ENCODE measurements around the gene HES3.

The HES3 gene

GRCh38 chr1:6208723-6209660 lies 35.0 kb upstream of the HES3 start:
- Histone ChIP-seq H2AFZ (ENCODE audit: low read depth, low read length) (peak overlapping the region; percentile 89), H3K4me2 (ENCODE audit: low read length, poor library complexity, severe bottlenecking) (peak overlapping the region; percentile 80), H3K18ac (ENCODE audit: low read depth in 1 of 2, low read length in 2 of 2) (peak overlapping the region; percentile 52 to 63), H3K4ac (ENCODE audit: low read depth in 1 of 2, low read length in 2 of 2) (peak overlapping the region; percentile 66 to 86), H4K8ac (ENCODE audit: low read length) (peak overlapping the region; percentile 94), H2BK15ac (ENCODE audit: low read depth, poor library complexity, severe bottlenecking) (no peak overlapping the region), H2AK5ac (ENCODE audit: low read length, severe bottlenecking) (no peak overlapping the region), H3K4me3 (ENCODE audit: insufficient read depth in 1 of 2, low read depth in 1 of 2, low read length in 2 of 2) (peak overlapping the region; percentile 48 to 68), H3K36me3 (ENCODE audit: control insufficient read depth in 1 of 2, insufficient read depth in 2 of 2, low read depth in 1 of 2, low read length in 2 of 2) (peaks cover 0 to 23% of the 10 kb centered on the region in 2 experiments), H2BK5ac (ENCODE audit: low read depth, low read length, poor library complexity, severe bottlenecking) (no peak overlapping the region), H3K14ac (ENCODE audit: low read length in 2 of 2) (peak overlapping the region in 1 of 2 experiments; percentile 93), H3K9me3 (ENCODE audit: control insufficient read depth, low read length) (no peaks in the 10 kb centered on the region), H3K27ac (ENCODE audit: low read length, poor library complexity, severe bottlenecking) (no peak overlapping the region), H3K9ac (ENCODE audit: low read length) (peak overlapping the region; percentile 32), H3K4me1 (ENCODE audit: control insufficient read depth, insufficient read depth, low read depth, low read length) (peaks cover 35% of the 10 kb centered on the region), H3K27me3 (ENCODE audit: control insufficient read depth in 1 of 2, insufficient read depth in 1 of 2, low read length in 2 of 2) (peaks cover 0 to 19% of the 10 kb centered on the region in 2 experiments), H3K79me1 (replicated peaks; ENCODE audit: low read length, poor library complexity, severe bottlenecking) (no peaks in the 10 kb centered on the region), H3K23ac (ENCODE audit: low read length in 2 of 2) (no peak overlapping the region), H2BK12ac (ENCODE audit: low read length in 2 of 2) (peak overlapping the region; percentile 49 to 54), H2BK120ac (ENCODE audit: low read depth, low read length) (no peak overlapping the region), H4K91ac (ENCODE audit: low read length) (peak overlapping the region; percentile 87)
- peak; percentile 62 for DNase-seq
- WGBS, result 4% methylated on average over 73 of the region's 99 CpGs

GRCh38 chr1:6209661-6210580 lies 34.1 kb upstream of the HES3 start:
- H3K79me1 ChIP-seq (replicated peaks; ENCODE audit: low read length, poor library complexity, severe bottlenecking), result no peaks in the 10 kb centered on the region
- peak overlapping the region; percentile 18 to 63 for H3K18ac ChIP-seq (ENCODE audit: low read depth in 1 of 2, low read length in 2 of 2)
- peak overlapping the region; percentile 94 for H4K8ac ChIP-seq (ENCODE audit: low read length)
- H3K14ac ChIP-seq (ENCODE audit: low read length in 2 of 2), result peak overlapping the region in 1 of 2 experiments; percentile 93
- no peak overlapping the region for H3K23ac ChIP-seq (ENCODE audit: low read length in 2 of 2)
- H2BK12ac ChIP-seq (ENCODE audit: low read length in 2 of 2), result peak overlapping the region; percentile 49 to 54
- H3K4me1 ChIP-seq (ENCODE audit: control insufficient read depth, insufficient read depth, low read depth, low read length), result peaks cover 33% of the 10 kb centered on the region
- WGBS, result 84% methylated on average over 16 of the region's 17 CpGs
- peak overlapping the region; percentile 32 for H3K9ac ChIP-seq (ENCODE audit: low read length)
- no peak overlapping the region for H2BK5ac ChIP-seq (ENCODE audit: low read depth, low read length, poor library complexity, severe bottlenecking)
- peak overlapping the region; percentile 80 for H3K4me2 ChIP-seq (ENCODE audit: low read length, poor library complexity, severe bottlenecking)
- H3K27me3 ChIP-seq (ENCODE audit: control insufficient read depth in 1 of 2, insufficient read depth in 1 of 2, low read length in 2 of 2), result peaks cover 0 to 19% of the 10 kb centered on the region in 2 experiments
- no peak overlapping the region for H2BK15ac ChIP-seq (ENCODE audit: low read depth, poor library complexity, severe bottlenecking)
- H2AK5ac ChIP-seq (ENCODE audit: low read length, severe bottlenecking), result no peak overlapping the region
- no peak overlapping the region for H3K27ac ChIP-seq (ENCODE audit: low read length, poor library complexity, severe bottlenecking)
- no peak overlapping the region for H2BK120ac ChIP-seq (ENCODE audit: low read depth, low read length)
- peaks cover 0 to 23% of the 10 kb centered on the region in 2 experiments for H3K36me3 ChIP-seq (ENCODE audit: control insufficient read depth in 1 of 2, insufficient read depth in 2 of 2, low read depth in 1 of 2, low read length in 2 of 2)
- no peaks in the 10 kb centered on the region for H3K9me3 ChIP-seq (ENCODE audit: control insufficient read depth, low read length)
- peak overlapping the region; percentile 25 for H4K91ac ChIP-seq (ENCODE audit: low read length)
- peak overlapping the region; percentile 66 to 86 for H3K4ac ChIP-seq (ENCODE audit: low read depth in 1 of 2, low read length in 2 of 2)
- DNase-seq, result no peak
- H3K4me3 ChIP-seq (ENCODE audit: insufficient read depth in 1 of 2, low read depth in 1 of 2, low read length in 2 of 2), result peak overlapping the region in 1 of 2 experiments; percentile 68
- peak overlapping the region; percentile 89 for H2AFZ ChIP-seq (ENCODE audit: low read depth, low read length)

GRCh38 chr1:6210591-6211355 lies 33.2 kb upstream of the HES3 start:
- no peak overlapping the region for H2AK5ac ChIP-seq (ENCODE audit: low read length, severe bottlenecking)
- 94% methylated on average over 27 of the region's 29 CpGs for WGBS
- no peak for DNase-seq

More at GRCh38 chr1:6210591-6211355, 33.2 kb upstream of the HES3 start:
- Histone ChIP-seq H2BK5ac (ENCODE audit: low read depth, low read length, poor library complexity, severe bottlenecking) (no peak overlapping the region), H3K4me1 (ENCODE audit: control insufficient read depth, insufficient read depth, low read depth, low read length) (peaks cover 27% of the 10 kb centered on the region), H3K79me1 (replicated peaks; ENCODE audit: low read length, poor library complexity, severe bottlenecking) (no peaks in the 10 kb centered on the region), H3K36me3 (ENCODE audit: control insufficient read depth in 1 of 2, insufficient read depth in 2 of 2, low read depth in 1 of 2, low read length in 2 of 2) (peaks cover 0 to 23% of the 10 kb centered on the region in 2 experiments), H2BK12ac (ENCODE audit: low read length in 2 of 2) (no peak overlapping the region), H4K8ac (ENCODE audit: low read length) (no peak overlapping the region), H3K9me3 (ENCODE audit: control insufficient read depth, low read length) (no peaks in the 10 kb centered on the region), H3K14ac (ENCODE audit: low read length in 2 of 2) (no peak overlapping the region), H3K27ac (ENCODE audit: low read length, poor library complexity, severe bottlenecking) (no peak overlapping the region), H2BK15ac (ENCODE audit: low read depth, poor library complexity, severe bottlenecking) (no peak overlapping the region), H2BK120ac (ENCODE audit: low read depth, low read length) (no peak overlapping the region), H3K4me2 (ENCODE audit: low read length, poor library complexity, severe bottlenecking) (no peak overlapping the region), H3K9ac (ENCODE audit: low read length) (no peak overlapping the region), H3K4ac (ENCODE audit: low read depth in 1 of 2, low read length in 2 of 2) (no peak overlapping the region), H4K91ac (ENCODE audit: low read length) (no peak overlapping the region), H3K4me3 (ENCODE audit: insufficient read depth in 1 of 2, low read depth in 1 of 2, low read length in 2 of 2) (no peak overlapping the region), H2AFZ (ENCODE audit: low read depth, low read length) (no peak overlapping the region), H3K23ac (ENCODE audit: low read length in 2 of 2) (no peak overlapping the region), H3K27me3 (ENCODE audit: control insufficient read depth in 1 of 2, insufficient read depth in 1 of 2, low read length in 2 of 2) (peaks cover 0 to 19% of the 10 kb centered on the region in 2 experiments), H3K18ac (ENCODE audit: low read depth in 1 of 2, low read length in 2 of 2) (no peak overlapping the region)
